H9 (cell line): Measurements from ENCODE around the gene GRIP2. TPM values are rescaled to one million over a fixed set of nuclear protein-coding genes. Genes with fewer than 3 reads are reported as not detected.

Source experiments
- DNase-seq: peaks from one replicate; pipeline ENCODE4 v3.0.0-alpha.2; 2017
- H2AFZ ChIP-seq: one replicate; pipeline ENCODE4 v1.6.1; 2013; ENCODE audit warnings: mild to moderate bottlenecking, low read length, control low read depth, moderate library complexity
- H2AK5ac ChIP-seq: 2 replicates; pipeline ENCODE4 v1.6.1; 2013; ENCODE audit warnings: low read length, control low read depth, mixed read lengths; ENCODE audit not compliant: insufficient read length
- H2BK120ac ChIP-seq: one replicate; pipeline ENCODE4 v1.6.1; 2013; ENCODE audit warnings: low read depth, mild to moderate bottlenecking, low read length, control low read depth, inconsistent platforms; ENCODE audit not compliant: poor library complexity, severe bottlenecking
- H2BK12ac ChIP-seq: 2 replicates; pipeline ENCODE4 v1.6.1; 2013; ENCODE audit warnings: low read length, control low read depth, mixed read lengths, low read depth; ENCODE audit not compliant: insufficient read length
- H2BK15ac ChIP-seq: 2 replicates; pipeline ENCODE4 v1.6.1; 2013; ENCODE audit warnings: low read depth, low read length, control low read depth
- H2BK20ac ChIP-seq: one replicate; pipeline ENCODE4 v1.6.1; 2013; ENCODE audit warnings: low read depth, mild to moderate bottlenecking, low read length, control low read depth, inconsistent platforms; ENCODE audit not compliant: poor library complexity, severe bottlenecking
- H2BK5ac ChIP-seq: 2 replicates; pipeline ENCODE4 v1.6.1; 2013; ENCODE audit warnings: low read length, control low read depth, mixed read lengths; ENCODE audit not compliant: insufficient read length
- H3K14ac ChIP-seq: 2 replicates; pipeline ENCODE4 v1.6.1; 2013; ENCODE audit warnings: low read length, control low read depth; ENCODE audit not compliant: insufficient read depth
- H3K18ac ChIP-seq: 2 replicates; pipeline ENCODE4 v1.6.1; 2013; ENCODE audit warnings: low read depth, mild to moderate bottlenecking, mixed read lengths, low read length, control low read depth; ENCODE audit not compliant: insufficient read length
- H3K23ac ChIP-seq: 2 replicates; pipeline ENCODE4 v1.6.1; 2013; ENCODE audit warnings: low read length, control low read depth, mixed read lengths, low read depth; ENCODE audit not compliant: insufficient read length
- H3K23me2 ChIP-seq: 2 replicates; pipeline ENCODE4 v1.6.1; 2013; ENCODE audit warnings: low read depth, mild to moderate bottlenecking, mixed read lengths, low read length, control low read depth; ENCODE audit not compliant: insufficient read length, poor library complexity, severe bottlenecking
- H3K27ac ChIP-seq: 2 replicates; pipeline ENCODE4 v1.5.1; 2013; ENCODE audit warnings: low read length, control low read depth, mixed read lengths, low read depth; ENCODE audit not compliant: insufficient read length
- H3K27me3 ChIP-seq: 2 replicates; pipeline ENCODE4 v1.6.1; 2013; ENCODE audit warnings: low read length, control low read depth, inconsistent platforms; ENCODE audit not compliant: insufficient read depth
- H3K4ac ChIP-seq: 2 replicates; pipeline ENCODE4 v1.6.1; 2013; ENCODE audit warnings: low read depth, mild to moderate bottlenecking, control low read depth, inconsistent platforms, low read length, moderate library complexity
- H3K4me1 ChIP-seq: 2 replicates; pipeline ENCODE4 v1.6.1; 2013; ENCODE audit warnings: low read length, control low read depth, inconsistent platforms; ENCODE audit not compliant: insufficient read depth
- H3K4me2 ChIP-seq: 2 replicates; pipeline ENCODE4 v1.6.1; 2013; ENCODE audit warnings: low read length, control low read depth, mixed read lengths; ENCODE audit not compliant: insufficient read length, insufficient read depth
- H3K56ac ChIP-seq: 2 replicates; pipeline ENCODE4 v1.6.1; 2013; ENCODE audit warnings: low read depth, mild to moderate bottlenecking, mixed read lengths, low read length, control low read depth; ENCODE audit not compliant: insufficient read length
- H3K79me1 ChIP-seq: 2 replicates; pipeline ENCODE4 v1.6.1; 2013; ENCODE audit warnings: low read depth, mild to moderate bottlenecking, moderate library complexity, low read length, control low read depth, inconsistent platforms; ENCODE audit not compliant: insufficient read depth, poor library complexity, severe bottlenecking
- H3K79me2 ChIP-seq: 2 replicates; pipeline ENCODE4 v1.6.1; 2013; ENCODE audit warnings: low read length, control low read depth, inconsistent platforms; ENCODE audit not compliant: insufficient read depth
- H3K9ac ChIP-seq: 2 replicates; pipeline ENCODE4 v1.6.1; 2013; ENCODE audit warnings: low read length, control low read depth, mixed read lengths; ENCODE audit not compliant: insufficient read length; ENCODE audit errors: extremely low read depth
- H3K9me3 ChIP-seq: one replicate; pipeline ENCODE4 v1.6.1; 2013; ENCODE audit warnings: low read depth, low read length, inconsistent platforms; ENCODE audit not compliant: control insufficient read depth
- H3T11ph ChIP-seq: one replicate; pipeline ENCODE4 v1.6.1; 2013; ENCODE audit warnings: mild to moderate bottlenecking, low read length, control low read depth, inconsistent platforms
- H4K20me1 ChIP-seq: one replicate; pipeline ENCODE4 v1.6.1; 2013; ENCODE audit not compliant: control insufficient read depth, insufficient read length, insufficient read depth
- H4K5ac ChIP-seq: 2 replicates; pipeline ENCODE4 v1.6.1; 2013; ENCODE audit warnings: low read depth, mild to moderate bottlenecking, mixed read lengths, low read length, control low read depth; ENCODE audit not compliant: insufficient read length
- H4K8ac ChIP-seq: replicated peaks from 2 replicates; pipeline ENCODE4 v1.6.1; 2013; ENCODE audit warnings: low read length, control low read depth, mixed read lengths, low read depth; ENCODE audit not compliant: insufficient read length
- H4K91ac ChIP-seq: 2 replicates; pipeline ENCODE4 v1.6.1; 2013; ENCODE audit warnings: low read depth, mild to moderate bottlenecking, moderate library complexity, mixed read lengths, low read length, control low read depth; ENCODE audit not compliant: insufficient read length
- H3K27ac Mint-ChIP-seq, 3 experiments: 2 replicates in 2 of 3; 3 replicates in 1 of 3; pipeline ENCODE4 v1.8.0; 2020 to 2021; ENCODE audit warnings: mixed read lengths in 3 of 3, mild to moderate bottlenecking in 1 of 3, moderate library complexity in 1 of 3
- H3K27me3 Mint-ChIP-seq: 2 replicates; pipeline ENCODE4 v1.8.0; 2021; ENCODE audit warnings: low read depth, mild to moderate bottlenecking, moderate library complexity, mixed read lengths
- H3K36me3 Mint-ChIP-seq, 3 experiments: 2 replicates in 2 of 3; 3 replicates in 1 of 3; pipeline ENCODE4 v1.8.0; 2020 to 2021; ENCODE audit warnings: low read depth in 3 of 3, mixed read lengths in 3 of 3; ENCODE audit not compliant: insufficient read depth in 1 of 3
- H3K4me1 Mint-ChIP-seq, 2 experiments: 2 replicates each; pipeline ENCODE4 v1.8.0; 2020; ENCODE audit warnings: mixed read lengths in 2 of 2
- H3K4me3 Mint-ChIP-seq, 2 experiments: 2 replicates in 1 of 2; 3 replicates in 1 of 2; pipeline ENCODE4 v1.8.0; 2020 to 2021; ENCODE audit warnings: mild to moderate bottlenecking in 2 of 2, mixed read lengths in 2 of 2, moderate library complexity in 1 of 2
- H3K9me3 Mint-ChIP-seq, 2 experiments: 2 replicates in 1 of 2; 3 replicates in 1 of 2; pipeline ENCODE4 v1.8.0; 2020; ENCODE audit warnings: mild to moderate bottlenecking in 2 of 2, mixed read lengths in 2 of 2, moderate library complexity in 1 of 2
- WGBS: extraction: QIAGEN DNeasy Blood & Tissue Kit; methylation state at CpG from one replicate; pipeline ENCODE4 v1.1.7; 2013; ENCODE audit warnings: missing lambda C conversion rate, low lambda C conversion rate, mixed read lengths; ENCODE audit not compliant: insufficient read length; ENCODE audit errors: extremely low coverage; 5-methylcytosine and 5-hydroxymethylcytosine counted together
- total RNA-seq: library from RNA; stranded (reverse); gene quantifications from 2 replicates; pipeline ENCODE4 v1.2.1, GENCODE V29; 2021
- TF ChIP-seq, protein P1 (sequence below): fragments of 200-600 bp; sonication (generic); conservative IDR thresholded peaks from 3 replicates; pipeline ENCODE4 v1.8.0; 2021; ENCODE audit warnings: antibody characterized with exemption, mild to moderate bottlenecking

The GRIP2 gene
- total RNA-seq, 1 experiment from 2014 or later, result 3.1 TPM

DNA sequence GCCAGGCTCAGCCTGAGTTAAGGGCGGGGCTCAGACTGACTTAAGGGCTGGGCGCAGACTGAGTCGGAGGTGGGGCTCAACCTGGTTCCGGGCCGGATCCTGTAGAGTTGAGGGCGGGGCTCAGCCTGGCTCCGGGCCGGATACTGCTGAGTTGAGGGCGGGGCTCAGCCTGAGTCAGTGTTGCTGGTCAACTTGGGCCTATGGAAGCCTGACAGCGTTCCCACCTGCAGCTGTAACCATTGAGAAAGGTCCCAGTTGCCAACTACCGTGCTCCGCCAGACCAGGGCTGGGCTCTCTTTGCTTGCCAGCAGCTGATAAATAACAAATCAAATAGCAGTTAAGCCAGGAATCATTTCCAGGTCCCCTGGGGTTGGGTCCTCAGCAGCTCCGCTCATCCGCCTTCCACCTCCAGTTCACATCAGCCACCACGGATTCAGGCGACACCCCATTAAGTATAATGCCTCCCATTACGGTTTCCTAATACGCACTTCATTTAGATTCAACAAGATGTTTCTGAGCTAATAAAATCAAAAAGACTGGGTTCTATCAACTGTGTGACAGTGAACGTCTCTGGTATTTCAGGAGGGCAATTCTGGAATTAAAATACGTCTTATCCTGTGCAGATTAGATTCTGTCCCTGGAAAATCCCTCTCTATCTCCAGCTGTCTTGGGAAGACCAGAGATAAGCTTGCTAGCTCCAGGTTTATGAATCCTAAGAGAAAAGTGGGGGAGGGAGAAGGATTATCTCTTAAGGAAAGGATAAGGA, 7.3 kb downstream of the GRIP2 start:
- WGBS, result no CpG with 5 or more reads among the region's 20 CpGs
- H4K8ac ChIP-seq, result no peak overlapping the region
- H3K4ac ChIP-seq, result no peak overlapping the region
- H2BK20ac ChIP-seq, result no peak overlapping the region
- no peak overlapping the region for H3K14ac ChIP-seq
- H3K9me3 ChIP-seq, result no peaks in the 10 kb centered on the region
- 0 out of 5 replicates have a peak overlapping the region, but pooled peaks of 1 of the 2 experiments have one; percentile 0 for H3K4me3 Mint-ChIP-seq
- H3K9me3 Mint-ChIP-seq, result peaks cover 3 to 7% of the 10 kb centered on the region in 2 experiments
- TF ChIP-seq, protein P1, sequence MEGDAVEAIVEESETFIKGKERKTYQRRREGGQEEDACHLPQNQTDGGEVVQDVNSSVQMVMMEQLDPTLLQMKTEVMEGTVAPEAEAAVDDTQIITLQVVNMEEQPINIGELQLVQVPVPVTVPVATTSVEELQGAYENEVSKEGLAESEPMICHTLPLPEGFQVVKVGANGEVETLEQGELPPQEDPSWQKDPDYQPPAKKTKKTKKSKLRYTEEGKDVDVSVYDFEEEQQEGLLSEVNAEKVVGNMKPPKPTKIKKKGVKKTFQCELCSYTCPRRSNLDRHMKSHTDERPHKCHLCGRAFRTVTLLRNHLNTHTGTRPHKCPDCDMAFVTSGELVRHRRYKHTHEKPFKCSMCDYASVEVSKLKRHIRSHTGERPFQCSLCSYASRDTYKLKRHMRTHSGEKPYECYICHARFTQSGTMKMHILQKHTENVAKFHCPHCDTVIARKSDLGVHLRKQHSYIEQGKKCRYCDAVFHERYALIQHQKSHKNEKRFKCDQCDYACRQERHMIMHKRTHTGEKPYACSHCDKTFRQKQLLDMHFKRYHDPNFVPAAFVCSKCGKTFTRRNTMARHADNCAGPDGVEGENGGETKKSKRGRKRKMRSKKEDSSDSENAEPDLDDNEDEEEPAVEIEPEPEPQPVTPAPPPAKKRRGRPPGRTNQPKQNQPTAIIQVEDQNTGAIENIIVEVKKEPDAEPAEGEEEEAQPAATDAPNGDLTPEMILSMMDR, result no peak
- H2AK5ac ChIP-seq, result no peak overlapping the region
- H3K79me2 ChIP-seq, result no peaks in the 10 kb centered on the region
- H3K23me2 ChIP-seq, result no peaks in the 10 kb centered on the region
- peaks cover 0 to 4% (median 0%) of the 10 kb centered on the region in 3 experiments; a peak in 1 of 7 replicates for H3K36me3 Mint-ChIP-seq
- no peaks in the 10 kb centered on the region for H4K20me1 ChIP-seq
- H3K23ac ChIP-seq, result no peak overlapping the region
- H4K5ac ChIP-seq, result no peak overlapping the region
- H3K27me3 ChIP-seq, result no peaks in the 10 kb centered on the region
- DNase-seq, result peak; percentile 95
- no peak overlapping the region for H2BK12ac ChIP-seq
- no peak overlapping the region for H3T11ph ChIP-seq
- H3K27me3 Mint-ChIP-seq, result peaks cover 4% of the 10 kb centered on the region; the same call in 1 of the 2 replicates
- no peak overlapping the region for H3K18ac ChIP-seq
- H2BK120ac ChIP-seq, result no peak overlapping the region
- H2BK5ac ChIP-seq, result no peak overlapping the region
- H3K9ac ChIP-seq, result no peak overlapping the region
- H3K79me1 ChIP-seq, result no peaks in the 10 kb centered on the region
- H2BK15ac ChIP-seq, result no peak overlapping the region
- H3K4me1 Mint-ChIP-seq, result peaks cover 58 to 60% of the 10 kb centered on the region in 2 experiments
- H3K27ac Mint-ChIP-seq, result peak overlapping the region; percentile 5 to 47 (median 24); a peak in 2 of 7 replicates
- no peak overlapping the region for H3K27ac ChIP-seq
- H3K4me2 ChIP-seq, result no peak overlapping the region
- no peak overlapping the region for H2AFZ ChIP-seq
- peaks cover 14% of the 10 kb centered on the region for H3K4me1 ChIP-seq
- no peak overlapping the region for H4K91ac ChIP-seq
- no peak overlapping the region for H3K56ac ChIP-seq
